Measurements from ENCODE around the gene C1GALT1C1L.
A peak's percentile ranks its signal among the peaks of the same experiment; 100 is the strongest.
"Not testable (repeated sequence)": the region's sequence is repeated elsewhere in the genome, so short reads cannot be mapped to it uniquely, and the experiment has no call there.

The C1GALT1C1L gene

DNA sequence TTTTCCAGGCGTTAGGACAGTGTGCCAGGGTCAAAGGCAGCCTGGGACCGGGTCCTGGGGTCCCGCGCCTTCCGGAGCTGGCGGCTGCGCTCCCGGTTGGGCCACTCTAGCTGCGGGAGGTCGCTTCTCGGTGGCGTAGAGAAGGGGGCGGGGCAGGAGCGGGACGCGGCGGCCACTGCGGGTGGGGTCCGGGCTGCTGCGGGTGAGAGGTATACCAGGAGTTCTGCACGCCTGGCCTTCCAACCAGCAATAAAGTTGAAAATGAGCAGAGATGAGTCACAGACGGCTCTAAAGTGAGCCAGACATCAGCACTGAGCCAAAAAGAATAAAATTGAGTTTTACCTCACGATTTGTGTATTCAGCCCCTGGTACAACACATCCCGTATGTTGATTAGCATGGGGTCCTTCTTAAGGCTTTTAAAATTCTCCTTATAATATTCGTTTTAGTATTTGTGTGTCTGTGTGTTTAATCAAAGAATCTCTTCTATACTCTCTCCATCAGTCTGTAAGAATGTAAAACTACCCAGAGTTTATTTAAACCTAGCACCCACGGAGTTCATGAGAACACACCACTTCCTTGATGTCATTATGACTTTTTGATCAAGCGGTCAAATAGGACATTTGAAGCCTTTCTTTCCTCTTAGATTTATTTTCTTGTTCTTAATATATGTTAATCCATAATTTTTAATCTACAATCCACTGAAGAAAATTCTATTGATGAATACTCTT, at the start of gene C1GALT1C1L:
Gene C1GALT1C1L (minus strand): TSS at position 108 of the 729 bp plus-strand sequence. CDS start 107 bp downstream, at position 1.
- peak; percentile 31 for DNase-seq

- no peak for DNase-seq
These were observed 49.5 kb upstream of the C1GALT1C1L start for GRCh38 chr2:43725711-43726246.

DNA sequence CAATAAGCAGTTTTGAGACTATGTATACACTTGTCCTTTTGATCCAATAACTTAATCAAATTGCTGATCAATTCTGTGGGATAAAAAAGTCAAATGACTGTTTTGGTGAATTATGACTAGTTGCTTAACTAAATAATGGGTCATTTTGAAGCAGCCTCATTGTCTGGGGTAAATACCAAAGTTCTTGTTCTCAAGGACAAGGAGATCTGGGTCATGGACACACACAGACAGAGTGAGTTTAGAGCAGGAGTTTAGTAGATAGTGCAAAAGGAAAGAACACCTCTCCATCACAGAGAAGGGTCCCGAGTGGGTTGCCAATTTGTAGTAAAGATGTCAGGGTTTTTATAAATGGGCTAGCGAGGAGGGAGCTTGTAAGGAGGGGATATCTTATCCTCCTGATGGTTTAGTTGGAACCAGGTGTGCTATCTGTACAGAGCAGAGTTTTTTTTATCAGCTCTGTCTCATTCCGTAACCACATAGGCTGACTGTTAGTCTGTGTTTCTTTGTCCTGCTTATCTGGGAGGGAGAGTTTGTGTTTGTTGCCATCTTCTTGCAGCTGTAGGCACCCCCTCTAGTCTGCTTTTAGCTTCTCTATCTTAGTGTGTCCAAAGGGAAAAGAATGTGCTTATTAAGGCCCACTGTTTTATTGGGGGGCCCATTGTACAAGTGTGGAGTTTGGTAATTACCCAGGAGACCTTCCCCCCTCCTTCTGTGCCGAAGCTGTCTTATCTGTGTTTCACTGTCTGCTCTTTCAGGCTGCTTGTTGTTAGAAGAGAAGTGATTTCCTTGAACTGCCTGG, 48.7 kb upstream of the C1GALT1C1L start:
- DNase-seq, result no peak

GRCh38 chr2:43718530-43719124, 42.4 kb upstream of the C1GALT1C1L start:
- no peak for DNase-seq

DNA sequence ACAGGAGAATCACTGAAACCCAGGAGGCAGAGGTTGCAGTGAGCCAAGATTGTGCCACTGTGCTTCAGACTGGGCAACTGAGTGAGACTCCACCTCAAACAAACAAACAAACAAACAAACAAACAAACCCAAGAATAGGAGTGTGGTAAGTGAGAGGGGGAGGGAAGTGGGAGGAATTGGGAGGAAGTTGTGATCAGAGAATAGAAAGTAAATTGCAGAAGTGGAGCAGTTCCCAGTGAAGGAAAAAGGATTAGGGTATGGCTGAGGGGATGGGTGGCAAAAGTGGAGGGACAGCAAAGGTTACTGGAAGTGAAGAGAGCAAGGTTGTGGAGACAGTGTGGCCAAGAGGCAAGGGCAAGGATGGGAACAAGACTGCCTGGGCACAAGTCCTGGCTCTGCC, 41.1 kb upstream of the C1GALT1C1L start:
- DNase-seq, result no peak

DNA sequence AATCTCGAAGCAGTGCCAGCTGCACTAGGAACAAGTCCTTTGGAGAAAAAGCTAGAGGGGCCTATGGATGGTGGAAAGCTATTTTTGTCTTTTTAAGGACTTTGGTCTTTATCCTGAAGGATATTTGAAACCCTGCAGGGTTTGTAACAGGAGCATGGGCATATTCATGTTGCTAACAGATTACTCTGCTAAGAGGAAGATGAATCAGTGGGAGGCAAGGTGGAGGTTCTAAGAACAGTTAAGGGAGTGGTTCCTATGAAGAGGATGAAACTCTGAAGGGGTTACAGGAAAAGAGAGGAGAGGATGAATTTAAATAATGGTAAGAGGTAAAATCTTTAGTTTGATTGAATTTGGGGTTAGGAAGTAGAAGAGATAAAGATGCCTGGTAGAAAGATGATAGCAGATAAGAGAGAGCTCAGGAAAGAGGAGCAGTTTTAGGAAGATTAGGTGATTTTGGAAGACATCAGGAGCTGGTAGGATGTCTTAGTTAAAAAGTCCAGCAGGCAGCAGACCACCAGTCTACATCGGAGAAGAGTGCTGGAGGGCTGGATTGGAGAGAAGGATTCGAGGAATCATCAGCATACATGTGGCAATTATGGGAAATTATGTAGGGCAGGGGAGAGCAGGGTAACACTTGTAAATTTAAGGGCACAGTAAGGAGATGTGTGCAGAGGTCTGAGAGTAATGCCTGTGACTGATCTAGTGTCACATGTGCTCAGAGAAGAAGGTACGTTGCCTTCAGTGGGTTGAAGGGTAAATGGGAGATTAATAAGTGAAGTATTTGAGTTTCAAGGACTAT, 39.3 kb upstream of the C1GALT1C1L start:
- no peak for DNase-seq

DNA sequence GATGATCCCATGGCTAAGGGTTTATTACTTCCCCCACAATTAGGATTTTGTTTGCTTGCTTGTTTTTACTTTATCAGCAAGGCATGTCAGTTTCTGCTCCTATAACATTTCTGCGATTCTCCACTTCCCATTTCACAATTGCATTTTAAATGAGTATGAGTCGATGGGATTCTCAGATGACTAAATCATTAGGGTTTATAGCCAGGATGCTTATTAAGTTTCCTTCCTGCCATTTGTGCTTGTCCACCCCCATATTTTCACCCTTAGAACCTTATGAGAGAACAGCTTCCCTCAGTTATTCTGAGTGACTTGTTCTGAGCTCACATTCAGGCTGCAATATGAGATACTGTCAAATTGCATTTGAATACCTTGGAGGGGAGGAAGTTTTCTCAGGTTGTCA, 37.9 kb upstream of the C1GALT1C1L start:
- DNase-seq, result no peak

- DNase-seq, result no peak
These were observed 34.6 kb upstream of the C1GALT1C1L start for GRCh38 chr2:43710866-43711265.

GRCh38 chr2:43708891-43709290, 32.7 kb upstream of the C1GALT1C1L start:
- DNase-seq, result no peak

DNA sequence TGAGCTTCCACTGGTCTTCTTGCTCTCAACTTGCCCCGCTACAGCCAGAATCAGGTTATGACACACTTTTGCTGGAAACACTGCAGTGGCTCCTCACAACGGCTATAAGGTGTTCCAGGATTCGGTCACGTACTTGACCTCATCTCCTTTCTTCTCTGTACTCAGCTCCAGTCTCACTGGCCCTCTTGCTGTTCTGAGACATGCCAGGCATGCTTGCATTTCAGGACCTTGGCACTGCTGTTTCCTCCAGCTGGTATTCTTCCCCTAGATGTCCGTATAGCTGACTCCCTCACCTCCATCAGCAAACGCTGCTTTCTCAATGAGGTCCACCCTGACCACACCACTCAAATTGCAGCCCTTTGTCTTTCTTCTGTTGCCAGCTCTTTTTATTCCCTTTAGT, 31.9 kb upstream of the C1GALT1C1L start:
- no peak for DNase-seq

- no peak for DNase-seq
These were observed 31.2 kb upstream of the C1GALT1C1L start for GRCh38 chr2:43707255-43708015.

- DNase-seq, result no peak
These were observed 24.9 kb upstream of the C1GALT1C1L start for GRCh38 chr2:43701111-43701510.

DNA sequence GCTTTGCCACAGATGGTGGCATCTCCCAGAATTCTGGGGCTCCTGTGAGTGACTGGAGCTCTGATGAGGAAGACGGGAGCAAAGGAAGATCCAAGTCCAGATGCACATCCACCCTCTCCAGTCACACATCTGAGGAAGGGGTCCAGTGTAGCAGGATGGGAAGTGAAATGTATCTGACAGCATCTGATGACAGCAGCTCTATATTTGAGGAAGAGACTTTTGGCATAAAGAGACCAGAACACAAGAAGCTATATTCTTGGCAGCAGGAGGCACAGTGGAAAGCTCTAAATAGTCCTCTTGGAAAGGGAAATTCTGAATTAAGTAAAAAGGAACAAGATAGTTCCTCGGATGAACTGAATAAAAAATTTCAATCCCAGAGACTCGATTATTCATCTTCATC, 23.5 kb upstream of the C1GALT1C1L start:
- no peak for DNase-seq

GRCh38 chr2:43698140-43698539, 21.9 kb upstream of the C1GALT1C1L start:
- not testable (repeated sequence) for DNase-seq

GRCh38 chr2:43692428-43692994, 16.3 kb upstream of the C1GALT1C1L start:
- no peak for DNase-seq

GRCh38 chr2:43689999-43690398, 13.8 kb upstream of the C1GALT1C1L start:
- DNase-seq, result no peak

- no peak for DNase-seq
These were observed 9.1 kb upstream of the C1GALT1C1L start for GRCh38 chr2:43685357-43685756.

GRCh38 chr2:43677783-43678182, 1.6 kb upstream of the C1GALT1C1L start:
- DNase-seq, result not testable (repeated sequence)

DNA sequence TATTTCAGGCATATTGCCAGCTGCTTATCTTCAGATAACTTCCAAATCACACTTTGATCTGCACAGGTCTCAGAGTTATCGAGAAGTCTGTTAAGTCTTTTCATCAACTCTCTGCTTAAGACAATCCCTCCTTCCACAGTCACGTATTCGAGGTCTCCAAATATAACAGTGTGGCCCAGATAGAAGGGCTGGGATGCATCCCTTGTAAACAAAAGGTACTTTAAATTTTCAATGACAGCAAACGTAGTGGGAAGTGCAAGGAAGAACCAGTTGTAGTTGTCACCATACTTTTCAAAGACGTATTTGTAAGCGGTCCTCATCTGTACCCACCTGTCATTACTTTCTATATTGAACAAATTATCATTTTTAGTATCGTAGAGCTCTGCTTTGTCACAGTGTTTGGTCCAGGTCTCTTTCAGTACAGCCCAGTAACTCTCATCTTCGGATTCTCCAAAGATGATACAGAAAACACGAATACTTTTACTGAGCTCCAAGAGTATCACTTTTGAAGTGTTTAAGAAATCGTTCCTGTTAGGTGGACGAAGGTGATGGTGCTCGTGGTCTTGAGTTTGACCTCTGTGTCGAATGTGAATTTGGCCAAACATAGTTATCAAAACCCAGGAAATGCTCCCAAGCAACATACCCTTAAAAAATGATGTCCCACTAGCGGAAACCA, 445 bp downstream of the C1GALT1C1L start:
- DNase-seq, result no peak

DNA sequence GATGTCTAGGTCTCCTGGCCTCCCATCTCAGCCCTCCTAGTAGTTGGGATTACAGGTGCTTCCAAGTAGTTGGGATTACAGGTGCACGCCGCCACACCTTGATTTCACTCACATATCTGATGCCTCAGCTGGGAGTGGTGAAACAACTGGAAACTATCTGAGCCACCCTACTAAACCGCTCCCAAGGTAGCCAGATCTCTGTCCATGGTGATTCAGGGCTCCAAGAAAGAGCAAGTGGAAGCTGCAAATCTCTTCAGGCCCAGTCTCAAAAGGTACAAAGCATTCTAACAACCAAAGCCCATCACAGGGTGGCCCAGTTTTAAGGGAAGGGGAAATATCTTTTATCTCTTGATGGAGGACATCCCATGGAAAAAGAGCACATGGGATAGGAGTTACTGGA, 19.0 kb downstream of the C1GALT1C1L start:
- no peak for DNase-seq

DNA sequence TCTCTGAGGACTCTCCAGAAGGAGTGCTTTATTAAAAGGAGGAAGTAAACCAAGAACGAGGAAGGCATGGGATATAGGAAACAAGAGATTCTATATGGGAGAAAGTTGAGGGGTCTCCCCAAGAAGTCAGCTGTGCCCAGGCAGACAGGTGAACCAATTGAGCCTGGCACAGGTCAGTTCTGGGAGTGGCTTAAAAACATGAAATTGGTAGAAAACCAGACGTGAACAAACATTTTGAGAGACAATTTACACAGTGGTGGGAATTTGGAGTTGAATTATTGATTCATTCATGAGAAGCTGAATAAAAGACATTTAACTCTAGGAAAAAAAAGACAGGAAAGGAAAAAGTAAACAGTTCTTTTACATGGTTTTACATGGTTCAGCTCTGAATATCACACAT, 22.7 kb downstream of the C1GALT1C1L start:
- DNase-seq, result no peak
